Nephron progenitor cell (in vitro differentiated cells): ENCODE data around the gene RITA1.
"Not testable (repeated sequence)": the region's sequence is repeated elsewhere in the genome, so short reads cannot be mapped to it uniquely, and the experiment has no call there.

Experiments
- DNase-seq: peaks from one replicate; pipeline ENCODE4 v3.0.0; 2021
- H3K27ac Mint-ChIP-seq: 2 replicates; pipeline ENCODE4 v1.8.0; 2021; ENCODE audit warnings: mild to moderate bottlenecking, moderate library complexity, mixed read lengths
- H3K27me3 Mint-ChIP-seq: 2 replicates; pipeline ENCODE4 v1.8.0; 2021; ENCODE audit warnings: mild to moderate bottlenecking, low read depth, mixed read lengths; ENCODE audit not compliant: poor library complexity
- H3K36me3 Mint-ChIP-seq: 2 replicates; pipeline ENCODE4 v1.8.0; 2021; ENCODE audit warnings: low read depth, mixed read lengths
- H3K4me1 Mint-ChIP-seq: 2 replicates; pipeline ENCODE4 v1.8.0; 2021; ENCODE audit warnings: mixed read lengths
- H3K4me3 Mint-ChIP-seq: 2 replicates; pipeline ENCODE4 v1.8.0; 2021; ENCODE audit warnings: mild to moderate bottlenecking, moderate library complexity, mixed read lengths
- H3K9me3 Mint-ChIP-seq: 2 replicates; pipeline ENCODE4 v1.8.0; 2021; ENCODE audit warnings: mild to moderate bottlenecking, moderate library complexity, mixed read lengths
- CTCF ChIP-seq: fragments of 200-600 bp; sonication (generic); IDR thresholded peaks from 2 replicates; pipeline ENCODE4 v1.5.0; 2021; ENCODE audit warnings: antibody characterized with exemption

The RITA1 gene

GRCh38 chr12:113140706-113141105, 44.8 kb upstream of the RITA1 start:
- no peak overlapping the region for H3K4me3 Mint-ChIP-seq
- H3K9me3 Mint-ChIP-seq, result no peaks in the 10 kb centered on the region
- H3K27ac Mint-ChIP-seq, result no peak overlapping the region
- H3K4me1 Mint-ChIP-seq, result peaks cover 22% of the 10 kb centered on the region
- no peak for DNase-seq
- no peaks in the 10 kb centered on the region for H3K36me3 Mint-ChIP-seq
- no peak for TF ChIP-seq CTCF
- peaks cover 34% of the 10 kb centered on the region for H3K27me3 Mint-ChIP-seq

GRCh38 chr12:113141716-113142115, 43.8 kb upstream of the RITA1 start:
- DNase-seq, H3K27ac Mint-ChIP-seq, H3K36me3 Mint-ChIP-seq, H3K4me3 Mint-ChIP-seq, H3K9me3 Mint-ChIP-seq: not testable (repeated sequence)
- Mint-ChIP-seq H3K4me1 (peaks cover 21% of the 10 kb centered on the region), H3K27me3 (peaks cover 23% of the 10 kb centered on the region)

GRCh38 chr12:113142173-113142885, 43.2 kb upstream of the RITA1 start:
- Mint-ChIP-seq H3K9me3 (peaks cover 11% of the 10 kb centered on the region), H3K27ac (no peak overlapping the region), H3K36me3 (peaks cover 2% of the 10 kb centered on the region), H3K4me1 (peaks cover 21% of the 10 kb centered on the region), H3K27me3 (peaks cover 19% of the 10 kb centered on the region), H3K4me3 (no peak overlapping the region)
- TF ChIP-seq CTCF, result no peak
- DNase-seq, result no peak

- H3K4me3 Mint-ChIP-seq, result no peak overlapping the region
- H3K27ac Mint-ChIP-seq, result no peak overlapping the region
- no peak for DNase-seq
- H3K4me1 Mint-ChIP-seq, result peaks cover 21% of the 10 kb centered on the region
- peaks cover 4% of the 10 kb centered on the region for H3K36me3 Mint-ChIP-seq
- H3K9me3 Mint-ChIP-seq, result peaks cover 14% of the 10 kb centered on the region
- no peak for TF ChIP-seq CTCF
- H3K27me3 Mint-ChIP-seq, result peaks cover 16% of the 10 kb centered on the region
Observed at GRCh38 chr12:113142886-113143332, 42.6 kb upstream of the RITA1 start.

- peaks cover 19% of the 10 kb centered on the region for H3K4me1 Mint-ChIP-seq
- H3K27me3 Mint-ChIP-seq, result peaks cover 13% of the 10 kb centered on the region
- no peak overlapping the region for H3K27ac Mint-ChIP-seq
- TF ChIP-seq CTCF, result no peak
- peaks cover 14% of the 10 kb centered on the region for H3K9me3 Mint-ChIP-seq
- peaks cover 4% of the 10 kb centered on the region for H3K36me3 Mint-ChIP-seq
- no peak overlapping the region for H3K4me3 Mint-ChIP-seq
- no peak for DNase-seq
Observed at GRCh38 chr12:113143959-113144358, 41.6 kb upstream of the RITA1 start.

GRCh38 chr12:113144806-113145205, 40.7 kb upstream of the RITA1 start:
- no peak for DNase-seq
- H3K27ac Mint-ChIP-seq, result no peak overlapping the region
- no peak overlapping the region for H3K4me3 Mint-ChIP-seq
- H3K36me3 Mint-ChIP-seq, result peaks cover 4% of the 10 kb centered on the region
- peaks cover 14% of the 10 kb centered on the region for H3K9me3 Mint-ChIP-seq
- peaks cover 18% of the 10 kb centered on the region for H3K4me1 Mint-ChIP-seq
- TF ChIP-seq CTCF, result no peak
- H3K27me3 Mint-ChIP-seq, result peaks cover 14% of the 10 kb centered on the region
